Mucosa of descending colon (tissue), 3 donors: ENCODE data around the gene GIMAP7. TPM values are rescaled to one million over a fixed set of nuclear protein-coding genes. Genes with fewer than 3 reads are reported as not detected.
A peak's percentile ranks its signal among the peaks of the same experiment; 100 is the strongest.

Source experiments
- ATAC-seq: fragments of 200-7000 bp; cut with Tn5 transposase; one replicate; pipeline ENCODE4 v1.9.1; 2020; ENCODE audit warnings: mild to moderate bottlenecking, moderate library complexity
- DNase-seq, 3 donors: peaks; one replicate each; pipeline ENCODE4 v3.0.0-alpha.2; 2020
- H3K36me3 ChIP-seq: fragments of 200-600 bp; one replicate; pipeline ENCODE4 v1.8.0; 2021; ENCODE audit warnings: low read depth, mild to moderate bottlenecking
- H3K4me1 ChIP-seq: fragments of 200-600 bp; one replicate; pipeline ENCODE4 v1.8.0; 2021; ENCODE audit warnings: low read depth, mild to moderate bottlenecking
- H3K4me3 ChIP-seq: fragments of 200-600 bp; one replicate; pipeline ENCODE4 v1.8.0; 2021; ENCODE audit warnings: mild to moderate bottlenecking
- H3K9me3 ChIP-seq: fragments of 200-600 bp; one replicate; pipeline ENCODE4 v1.8.0; 2021; ENCODE audit warnings: mild to moderate bottlenecking
- intact Hi-C, 2 donors: fragments of 100-400 bp; cut with DNase I in 1 of 2; cut with micrococcal nuclease in 1 of 2; formaldehyde crosslinking; loops; one replicate each; pipeline versions ENCODE4 v1.11.0 to v1.11.1; 2022; cut with DNase I, micrococcal nuclease
- total RNA-seq, 3 donors: library from RNA; stranded (reverse); fragmentation: NEBNext Ultra II Directional in 2 of 3; extraction: Animal tissue kit (Norgen Biotek cat#: 25700) in 2 of 3; gene quantifications; one replicate each; pipeline versions ENCODE4 v1.2.1 to v1.2.4, GENCODE V29; 2021 to 2023
- TF ChIP-seq, protein P1 (sequence below): fragments of 200-600 bp; IDR thresholded peaks from one replicate; pipeline ENCODE4 v1.8.0; 2022; ENCODE audit warnings: antibody characterized with exemption, mild to moderate bottlenecking
- donor health status: DM: no; HTN: no; CAD: no; lungs with moderate emphysema.
- donor health status: DM: no; HTN: no; CAD: no.
- donor health status: DM: no; HTN: yes; CAD: no.

Gene GIMAP7
- total RNA-seq, 3 donors from 2014 or later: 6.7 to 11.5 (median 9.8) TPM

GRCh38 chr7:150567169-150567568, 52.5 kb downstream of the GIMAP7 start, which contains the start of gene GIMAP4:
Gene GIMAP4 (plus strand): TSS chr7:150567390. CDS start chr7:150569902, 2,512 bp downstream.
- ATAC-seq (peak; percentile 70), DNase-seq (peak in 1 of 3 donors; percentile 31)
- Histone ChIP-seq H3K9me3 (no peaks in the 10 kb centered on the region), H3K36me3 (no peaks in the 10 kb centered on the region), H3K4me3 (peak within 1 kb of the TSS; percentile 10), H3K4me1 (no peaks in the 10 kb centered on the region)
- TF ChIP-seq, protein P1, sequence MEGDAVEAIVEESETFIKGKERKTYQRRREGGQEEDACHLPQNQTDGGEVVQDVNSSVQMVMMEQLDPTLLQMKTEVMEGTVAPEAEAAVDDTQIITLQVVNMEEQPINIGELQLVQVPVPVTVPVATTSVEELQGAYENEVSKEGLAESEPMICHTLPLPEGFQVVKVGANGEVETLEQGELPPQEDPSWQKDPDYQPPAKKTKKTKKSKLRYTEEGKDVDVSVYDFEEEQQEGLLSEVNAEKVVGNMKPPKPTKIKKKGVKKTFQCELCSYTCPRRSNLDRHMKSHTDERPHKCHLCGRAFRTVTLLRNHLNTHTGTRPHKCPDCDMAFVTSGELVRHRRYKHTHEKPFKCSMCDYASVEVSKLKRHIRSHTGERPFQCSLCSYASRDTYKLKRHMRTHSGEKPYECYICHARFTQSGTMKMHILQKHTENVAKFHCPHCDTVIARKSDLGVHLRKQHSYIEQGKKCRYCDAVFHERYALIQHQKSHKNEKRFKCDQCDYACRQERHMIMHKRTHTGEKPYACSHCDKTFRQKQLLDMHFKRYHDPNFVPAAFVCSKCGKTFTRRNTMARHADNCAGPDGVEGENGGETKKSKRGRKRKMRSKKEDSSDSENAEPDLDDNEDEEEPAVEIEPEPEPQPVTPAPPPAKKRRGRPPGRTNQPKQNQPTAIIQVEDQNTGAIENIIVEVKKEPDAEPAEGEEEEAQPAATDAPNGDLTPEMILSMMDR: no peak
- intact Hi-C loops: no loop called here

DNA sequence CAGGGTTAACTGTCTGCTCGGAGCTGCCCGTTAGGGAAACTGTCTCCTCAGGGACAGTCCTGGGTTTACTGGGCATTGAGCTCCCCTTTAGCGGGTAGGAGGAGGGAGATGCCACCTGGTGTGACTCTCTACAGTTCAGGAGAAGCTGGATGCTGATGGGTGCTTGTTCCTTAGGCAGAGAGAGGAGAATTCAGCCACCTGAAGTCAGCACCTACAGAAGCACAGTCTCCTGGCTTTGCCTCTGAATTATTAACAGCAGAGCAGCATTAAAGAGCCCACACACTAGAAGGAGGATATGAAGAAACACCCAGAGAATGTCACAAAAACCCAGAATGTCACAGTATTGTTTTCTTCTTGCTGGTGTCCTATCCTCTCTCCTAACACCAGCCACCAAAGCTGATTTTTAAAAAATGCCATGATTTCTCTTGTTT, 53.2 kb downstream of the GIMAP7 start:
- TF ChIP-seq, protein P1: no peak

DNA sequence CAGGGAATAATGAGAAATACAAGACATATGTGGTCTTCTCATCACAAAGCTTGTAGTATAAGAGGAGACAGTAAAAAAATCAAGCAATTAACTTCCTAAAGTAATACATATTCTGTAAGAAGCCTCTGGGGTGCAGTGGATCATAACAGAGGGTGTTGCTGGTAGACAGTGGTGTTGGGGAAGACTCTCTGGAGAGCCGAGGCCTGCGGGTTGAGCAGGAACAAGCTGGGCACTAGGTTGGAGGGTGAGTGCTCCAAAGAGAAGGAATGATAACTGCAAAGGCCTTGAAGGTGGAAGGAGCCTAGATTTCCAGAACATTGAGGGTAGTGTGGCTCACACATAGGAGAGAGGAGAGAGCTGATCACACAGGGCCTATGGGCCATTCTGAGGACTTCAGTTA, 54.0 kb downstream of the GIMAP7 start:
- H3K36me3 ChIP-seq: no peaks in the 10 kb centered on the region
- TF ChIP-seq, protein P1: no peak
- no peak overlapping the region for H3K4me3 ChIP-seq
- no peak for DNase-seq
- peak; percentile 50 for ATAC-seq
- no peaks in the 10 kb centered on the region for H3K4me1 ChIP-seq
- no peaks in the 10 kb centered on the region for H3K9me3 ChIP-seq
- intact Hi-C loops: no loop called here

More for the DNA sequence above, 53.2 kb downstream of the GIMAP7 start:
- intact Hi-C loops: no loop called here
- Histone ChIP-seq H3K9me3 (no peaks in the 10 kb centered on the region), H3K36me3 (no peaks in the 10 kb centered on the region), H3K4me3 (peak overlapping the region; percentile 10), H3K4me1 (no peaks in the 10 kb centered on the region)
- ATAC-seq (peak; percentile 33), DNase-seq (no peak)

GRCh38 chr7:150569245-150569955, 54.7 kb downstream of the GIMAP7 start:
- DNase-seq: no peak
- Histone ChIP-seq H3K36me3 (no peaks in the 10 kb centered on the region), H3K9me3 (no peaks in the 10 kb centered on the region), H3K4me1 (no peaks in the 10 kb centered on the region), H3K4me3 (no peak overlapping the region)
- no peak for ATAC-seq
- TF ChIP-seq, protein P1: no peak
- intact Hi-C loops: no loop called here

Other genes starting within 250 kb of the GIMAP7 start
- 10 to 100 TPM; 11.8 to 14.5 (median 14.5) TPM for gene LRRC61, start 191.5 kb upstream of the GIMAP7 start, total RNA-seq
- 10 to 100 TPM; 29.9 to 53.0 (median 30.2) TPM for gene ACTR3C, start 191.3 kb upstream of the GIMAP7 start, total RNA-seq
- gene RARRES2, start 173.2 kb upstream of the GIMAP7 start, total RNA-seq: 100 to 1,000 TPM in 1 of 3 donors, 10 to 100 TPM in 2; 82.6 to 202 (median 98.9) TPM
- gene REPIN1, start 146.1 kb upstream of the GIMAP7 start, total RNA-seq: 100 to 1,000 TPM; 151 to 228 (median 202) TPM
- gene ZNF775, start 135.5 kb upstream of the GIMAP7 start, total RNA-seq: 10 to 100 TPM; 10.9 to 11.8 (median 11.3) TPM
- 1 to 10 TPM; 4.1 to 9.1 (median 5.5) TPM for gene GIMAP8, start 64.2 kb upstream of the GIMAP7 start, total RNA-seq
- 10 to 100 TPM; 10.5 to 22.6 (median 18.1) TPM for gene GIMAP4, start 52.5 kb downstream of the GIMAP7 start, total RNA-seq
- gene GIMAP6, start 117.5 kb downstream of the GIMAP7 start, total RNA-seq: 10 to 100 TPM in 2 of 3 donors, 1 to 10 TPM in 1; 7.5 to 14.9 (median 13.2) TPM
- gene GIMAP2, start 170.8 kb downstream of the GIMAP7 start, total RNA-seq: 1 to 10 TPM; 8.1 to 8.6 (median 8.3) TPM
- gene GIMAP1, start 201.7 kb downstream of the GIMAP7 start, total RNA-seq: 1 to 10 TPM in 2 of 3 donors, under 1 TPM in 1; 0.84 to 3.6 (median 2.9) TPM
- 10 to 100 TPM in 1 of 3 donors, 1 to 10 TPM in 2; 3.1 to 10.3 (median 9.3) TPM for gene GIMAP5, start 222.5 kb downstream of the GIMAP7 start, total RNA-seq